RPMI7951 (cell line): ENCODE data around the gene DMGDH. TPM values are rescaled to one million over a fixed set of nuclear protein-coding genes. Genes with fewer than 3 reads are reported as not detected.

Source experiments
- DNase-seq: peaks from one replicate; pipeline ENCODE4 v3.0.0-alpha.2; 2012; ENCODE audit warnings: low read depth
- total RNA-seq: library from RNA; depleted of rRNA; stranded (reverse); fragments of >200 nt; shearing (Covaris generic); gene quantifications from 2 replicates; pipeline ENCODE4 v1.2.3, GENCODE V29; 2014; rRNA removed

DMGDH gene
- total RNA-seq = not detected in 2 replicates

- DNase-seq = peak; percentile 10
Observed at GRCh38 chr5:79069488-79070349, at the start of gene DMGDH, which contains the start of gene BHMT2. TSS of gene DMGDH (minus strand) at chr5:79069674. CDS start at chr5:79069620, 54 bp downstream. TSS of gene BHMT2 (plus strand) at chr5:79069767. CDS start at chr5:79069783, 16 bp downstream.

- no peak for DNase-seq
Observed at GRCh38 chr5:79112703-79113058, 43.2 kb upstream of the DMGDH start.

- DNase-seq = no peak
Observed at GRCh38 chr5:79111960-79112702, 42.7 kb upstream of the DMGDH start.

- no peak for DNase-seq
Observed at GRCh38 chr5:79111387-79111959, 42.0 kb upstream of the DMGDH start, which contains the start of gene BHMT. TSS of gene BHMT (plus strand) at chr5:79111809. CDS start at chr5:79111886, 77 bp downstream.

GRCh38 chr5:79109527-79110492, 40.3 kb upstream of the DMGDH start:
- no peak for DNase-seq

- DNase-seq = no peak
Observed at GRCh38 chr5:79108792-79109191, 39.3 kb upstream of the DMGDH start.

- DNase-seq = no peak
Observed at GRCh38 chr5:79108086-79108485, 38.6 kb upstream of the DMGDH start.

GRCh38 chr5:79107020-79107796, 37.7 kb upstream of the DMGDH start:
- peak; percentile 8 for DNase-seq

- DNase-seq = no peak
Observed at GRCh38 chr5:79105868-79106267, 36.4 kb upstream of the DMGDH start.

- DNase-seq = no peak
Observed at GRCh38 chr5:79093762-79094161, 24.3 kb upstream of the DMGDH start.

- no peak for DNase-seq
Observed at GRCh38 chr5:79091064-79091463, 21.6 kb upstream of the DMGDH start.

- DNase-seq = no peak
Observed at GRCh38 chr5:79088507-79088906, 19.0 kb upstream of the DMGDH start.

- peak; percentile 23 for DNase-seq
Observed at GRCh38 chr5:79086116-79086515, 16.6 kb upstream of the DMGDH start.

GRCh38 chr5:79081779-79082178, 12.3 kb upstream of the DMGDH start:
- DNase-seq = no peak

- no peak for DNase-seq
Observed at GRCh38 chr5:79080804-79081203, 11.3 kb upstream of the DMGDH start.

GRCh38 chr5:79077680-79078365, 8.3 kb upstream of the DMGDH start:
- no peak for DNase-seq

GRCh38 chr5:79076819-79077218, 7.3 kb upstream of the DMGDH start:
- no peak for DNase-seq

GRCh38 chr5:79075646-79076426, 6.4 kb upstream of the DMGDH start:
- DNase-seq = peak; percentile 15

GRCh38 chr5:79074641-79075040, 5.2 kb upstream of the DMGDH start:
- DNase-seq = peak; percentile 67
